ENCODE measurements around the gene XIRP2. TPM values are rescaled to one million over a fixed set of nuclear protein-coding genes. Genes with fewer than 3 reads are reported as not detected.

The XIRP2 gene
- total and polyA plus RNA-seq, 2 of the 13 experiments (the other 11 are each of a cell fraction or from before 2014, with no cell fraction given), result 0.04 to 0.05 TPM

DNA sequence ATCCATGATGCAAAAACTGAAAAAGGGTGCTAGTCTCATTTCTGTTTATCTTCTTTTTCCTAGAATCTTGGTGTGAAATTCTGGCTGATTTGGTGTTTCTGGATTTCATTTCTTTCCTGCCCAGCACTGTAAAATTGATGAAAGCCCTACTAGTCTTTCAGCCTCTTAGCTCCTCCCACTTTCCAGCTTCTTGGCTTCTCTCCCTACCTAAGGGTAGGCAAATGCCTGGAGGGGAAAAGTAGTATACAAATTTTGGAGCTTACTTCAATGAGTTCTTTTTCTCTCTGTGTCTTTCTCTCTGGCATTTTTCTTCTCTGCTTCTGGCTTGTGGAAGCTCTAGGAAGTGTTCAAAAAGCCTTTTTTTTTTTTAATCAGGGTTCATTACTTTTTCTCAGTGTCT lies 160.5 kb downstream of the XIRP2 start:
- Histone ChIP-seq H3K9me3 (ENCODE audit: low read length) (no peaks in the 10 kb centered on the region), H3K9ac (ENCODE audit: insufficient read depth, low read depth, low read length) (no peak overlapping the region), H3K36me3 (replicated peaks in 1 of 2; ENCODE audit: control insufficient read depth in 1 of 2, insufficient read depth in 2 of 2, low read length in 2 of 2) (no peaks in the 10 kb centered on the region), H3K4me2 (ENCODE audit: low read depth, low read length) (no peak overlapping the region), H2AFZ (ENCODE audit: low read length) (no peak overlapping the region), H4K20me1 (ENCODE audit: insufficient read depth, low read length) (no peaks in the 10 kb centered on the region), H3K4me1 (ENCODE audit: insufficient read depth, low read length) (no peaks in the 10 kb centered on the region), H3K79me2 (ENCODE audit: insufficient read depth, low read length) (no peaks in the 10 kb centered on the region), H3K4me3 (replicated peaks in 1 of 3; ENCODE audit: insufficient read depth in 1 of 3, low read depth in 2 of 3, low read length in 3 of 3) (no peak overlapping the region), H3K27ac (ENCODE audit: extremely low read length, insufficient read depth, low read length) (no peak overlapping the region), H3K27me3 (ENCODE audit: control insufficient read depth in 1 of 2, insufficient read depth in 2 of 2, low read length in 2 of 2) (no peaks in the 10 kb centered on the region)
- intact Hi-C loops (cut with micrococcal nuclease; ENCODE audit: unreplicated experiment), result no loop called here
- CTCF ChIA-PET (ENCODE audit: low intra/inter-chr PET ratio, low total read pairs), result no interaction called here
- POLR2A ChIA-PET, result no interaction called here
- ATAC-seq, result no peak
- DNase-seq (ENCODE audit: low spot score), result no peak
- no peak for FAIRE-seq
- in situ Hi-C loops (cut with HindIII; ENCODE audit: extremely low pct_ligation_motif_present, low pct_unique_long_range_greater_than_20kb), result no loop called here
- TF ChIP-seq CHD2 (IDR thresholded peaks at IDR 0.05; ENCODE audit: low read depth, low read length) (no peak), SMAD9 (CRISPR knock-in tag; IDR thresholded peaks at IDR 0.05) (no peak), NFKB2 (CRISPR knock-in tag; IDR thresholded peaks at IDR 0.05; ENCODE audit: borderline replicate concordance) (no peak)
- no TSS peak for BruUV-seq (replicated peaks)

DNA sequence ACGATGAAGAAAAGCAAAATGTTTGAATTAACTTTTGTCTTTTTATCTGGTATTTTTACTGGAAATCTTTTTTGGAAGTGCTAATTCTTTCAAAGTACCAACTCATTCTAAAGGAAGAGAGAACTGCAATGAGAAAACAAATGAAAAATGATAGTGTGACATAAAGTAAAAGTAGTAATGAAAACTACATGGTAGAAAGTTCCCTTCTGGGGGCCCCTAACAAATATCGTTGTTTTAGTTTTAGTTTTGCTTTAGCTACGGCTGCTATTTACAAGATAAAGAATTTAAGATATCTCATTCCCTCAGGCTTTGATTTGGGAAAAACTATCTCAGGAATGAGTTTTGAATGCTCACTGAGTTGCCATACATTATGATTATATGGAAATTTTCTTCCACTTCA lies 161.4 kb downstream of the XIRP2 start:
- FAIRE-seq (no peak), ATAC-seq (no peak), DNase-seq (ENCODE audit: low spot score) (no peak)
- WGBS (ENCODE audit: low lambda C conversion rate), result 9% methylated on average over 3 of the region's 3 CpGs
- intact Hi-C loops (cut with micrococcal nuclease; ENCODE audit: unreplicated experiment) (no loop called here), in situ Hi-C loops (cut with HindIII; ENCODE audit: extremely low pct_ligation_motif_present, low pct_unique_long_range_greater_than_20kb) (no loop called here)
- Histone ChIP-seq H3K27ac (ENCODE audit: extremely low read length, insufficient read depth, low read length) (no peak overlapping the region), H2AFZ (ENCODE audit: low read length) (no peak overlapping the region), H3K4me2 (ENCODE audit: low read depth, low read length) (no peak overlapping the region), H3K79me2 (ENCODE audit: insufficient read depth, low read length) (no peaks in the 10 kb centered on the region), H3K36me3 (replicated peaks in 1 of 2; ENCODE audit: control insufficient read depth in 1 of 2, insufficient read depth in 2 of 2, low read length in 2 of 2) (no peaks in the 10 kb centered on the region), H3K4me1 (ENCODE audit: insufficient read depth, low read length) (no peaks in the 10 kb centered on the region), H4K20me1 (ENCODE audit: insufficient read depth, low read length) (no peaks in the 10 kb centered on the region), H3K9me3 (ENCODE audit: low read length) (no peaks in the 10 kb centered on the region), H3K27me3 (ENCODE audit: control insufficient read depth in 1 of 2, insufficient read depth in 2 of 2, low read length in 2 of 2) (no peaks in the 10 kb centered on the region), H3K9ac (ENCODE audit: insufficient read depth, low read depth, low read length) (no peak overlapping the region), H3K4me3 (replicated peaks in 1 of 3; ENCODE audit: insufficient read depth in 1 of 3, low read depth in 2 of 3, low read length in 3 of 3) (no peak overlapping the region)
- CTCF ChIA-PET (ENCODE audit: low intra/inter-chr PET ratio, low total read pairs), result no interaction called here
- no TSS peak for BruUV-seq (replicated peaks)
- POLR2A ChIA-PET, result no interaction called here
- no peak for TF ChIP-seq ATF7-NPFF (CRISPR knock-in tag; IDR thresholded peaks at IDR 0.05; ENCODE audit: low read depth)
- TF ChIP-seq ZNF547 (CRISPR knock-in tag; IDR thresholded peaks at IDR 0.05), result no peak
- TF ChIP-seq ZNF296 (CRISPR knock-in tag; conservative IDR thresholded peaks at IDR 0.05), result no peak
- no peak for TF ChIP-seq ASH2L (IDR thresholded peaks at IDR 0.05; ENCODE audit: insufficient read length, low read depth, low read length)
- TF ChIP-seq, protein P1, sequence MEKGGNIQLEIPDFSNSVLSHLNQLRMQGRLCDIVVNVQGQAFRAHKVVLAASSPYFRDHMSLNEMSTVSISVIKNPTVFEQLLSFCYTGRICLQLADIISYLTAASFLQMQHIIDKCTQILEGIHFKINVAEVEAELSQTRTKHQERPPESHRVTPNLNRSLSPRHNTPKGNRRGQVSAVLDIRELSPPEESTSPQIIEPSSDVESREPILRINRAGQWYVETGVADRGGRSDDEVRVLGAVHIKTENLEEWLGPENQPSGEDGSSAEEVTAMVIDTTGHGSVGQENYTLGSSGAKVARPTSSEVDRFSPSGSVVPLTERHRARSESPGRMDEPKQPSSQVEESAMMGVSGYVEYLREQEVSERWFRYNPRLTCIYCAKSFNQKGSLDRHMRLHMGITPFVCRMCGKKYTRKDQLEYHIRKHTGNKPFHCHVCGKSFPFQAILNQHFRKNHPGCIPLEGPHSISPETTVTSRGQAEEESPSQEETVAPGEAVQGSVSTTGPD (CRISPR knock-in tag; IDR thresholded peaks at IDR 0.05), result no peak
- TF ChIP-seq ZNF556 (CRISPR knock-in tag; IDR thresholded peaks at IDR 0.05; ENCODE audit: borderline replicate concordance), result no peak
- no peak for TF ChIP-seq SUZ12 (IDR thresholded peaks at IDR 0.05; ENCODE audit: low read depth, low read length)
- no peak for TF ChIP-seq ZNF839 (CRISPR knock-in tag; IDR thresholded peaks at IDR 0.05; ENCODE audit: borderline replicate concordance)
- TF ChIP-seq, protein P2, sequence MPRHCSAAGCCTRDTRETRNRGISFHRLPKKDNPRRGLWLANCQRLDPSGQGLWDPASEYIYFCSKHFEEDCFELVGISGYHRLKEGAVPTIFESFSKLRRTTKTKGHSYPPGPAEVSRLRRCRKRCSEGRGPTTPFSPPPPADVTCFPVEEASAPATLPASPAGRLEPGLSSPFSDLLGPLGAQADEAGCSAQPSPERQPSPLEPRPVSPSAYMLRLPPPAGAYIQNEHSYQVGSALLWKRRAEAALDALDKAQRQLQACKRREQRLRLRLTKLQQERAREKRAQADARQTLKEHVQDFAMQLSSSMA (CRISPR knock-in tag; IDR thresholded peaks at IDR 0.05), result no peak
- TF ChIP-seq, protein P3, sequence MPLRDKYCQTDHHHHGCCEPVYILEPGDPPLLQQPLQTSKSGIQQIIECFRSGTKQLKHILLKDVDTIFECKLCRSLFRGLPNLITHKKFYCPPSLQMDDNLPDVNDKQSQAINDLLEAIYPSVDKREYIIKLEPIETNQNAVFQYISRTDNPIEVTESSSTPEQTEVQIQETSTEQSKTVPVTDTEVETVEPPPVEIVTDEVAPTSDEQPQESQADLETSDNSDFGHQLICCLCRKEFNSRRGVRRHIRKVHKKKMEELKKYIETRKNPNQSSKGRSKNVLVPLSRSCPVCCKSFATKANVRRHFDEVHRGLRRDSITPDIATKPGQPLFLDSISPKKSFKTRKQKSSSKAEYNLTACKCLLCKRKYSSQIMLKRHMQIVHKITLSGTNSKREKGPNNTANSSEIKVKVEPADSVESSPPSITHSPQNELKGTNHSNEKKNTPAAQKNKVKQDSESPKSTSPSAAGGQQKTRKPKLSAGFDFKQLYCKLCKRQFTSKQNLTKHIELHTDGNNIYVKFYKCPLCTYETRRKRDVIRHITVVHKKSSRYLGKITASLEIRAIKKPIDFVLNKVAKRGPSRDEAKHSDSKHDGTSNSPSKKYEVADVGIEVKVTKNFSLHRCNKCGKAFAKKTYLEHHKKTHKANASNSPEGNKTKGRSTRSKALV (CRISPR knock-in tag; IDR thresholded peaks at IDR 0.05), result no peak
- TF ChIP-seq, protein P4, sequence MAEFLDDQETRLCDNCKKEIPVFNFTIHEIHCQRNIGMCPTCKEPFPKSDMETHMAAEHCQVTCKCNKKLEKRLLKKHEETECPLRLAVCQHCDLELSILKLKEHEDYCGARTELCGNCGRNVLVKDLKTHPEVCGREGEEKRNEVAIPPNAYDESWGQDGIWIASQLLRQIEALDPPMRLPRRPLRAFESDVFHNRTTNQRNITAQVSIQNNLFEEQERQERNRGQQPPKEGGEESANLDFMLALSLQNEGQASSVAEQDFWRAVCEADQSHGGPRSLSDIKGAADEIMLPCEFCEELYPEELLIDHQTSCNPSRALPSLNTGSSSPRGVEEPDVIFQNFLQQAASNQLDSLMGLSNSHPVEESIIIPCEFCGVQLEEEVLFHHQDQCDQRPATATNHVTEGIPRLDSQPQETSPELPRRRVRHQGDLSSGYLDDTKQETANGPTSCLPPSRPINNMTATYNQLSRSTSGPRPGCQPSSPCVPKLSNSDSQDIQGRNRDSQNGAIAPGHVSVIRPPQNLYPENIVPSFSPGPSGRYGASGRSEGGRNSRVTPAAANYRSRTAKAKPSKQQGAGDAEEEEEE (CRISPR knock-in tag; IDR thresholded peaks at IDR 0.05; ENCODE audit: borderline replicate concordance), result no peak
